Measurements from ENCODE around the gene TMEM164.

TMEM164 gene

DNA sequence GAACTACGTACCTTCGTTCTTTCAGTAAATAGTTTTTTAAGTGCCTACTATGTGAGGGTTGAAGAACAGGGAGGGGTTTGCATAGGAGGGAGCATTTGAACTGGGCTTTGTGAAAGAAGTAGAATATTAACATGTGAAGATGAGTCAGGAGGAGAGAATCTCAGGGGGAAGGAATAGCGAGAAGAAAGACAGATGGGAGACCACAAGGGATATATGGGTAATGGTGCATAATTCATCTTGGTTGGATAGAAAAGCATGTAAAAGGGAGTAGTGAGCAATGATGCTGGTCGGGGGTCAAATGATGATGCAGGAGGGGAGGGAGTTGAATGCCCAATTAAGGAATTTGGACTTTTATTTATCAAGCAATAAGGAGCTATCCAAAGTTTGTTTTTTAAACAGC lies 52.7 kb downstream of the TMEM164 start:
- DNase-seq: no peak
- 92% methylated on average over 4 of the region's 4 CpGs for WGBS (ENCODE audit: insufficient coverage)
- Histone ChIP-seq H3K4me1 (ENCODE audit: control extremely low read depth in 1 of 4, control insufficient read depth in 4 of 4, insufficient read depth in 4 of 4, low read length in 3 of 4) (no peaks in the 10 kb centered on the region), H3K27ac (ENCODE audit: insufficient read depth in 1 of 2, low read depth in 1 of 2, low read length in 2 of 2, poor library complexity in 1 of 2, severe bottlenecking in 2 of 2) (no peak overlapping the region), H3K9me3 (ENCODE audit: control extremely low read depth in 1 of 5, control insufficient read depth in 4 of 5, insufficient read depth in 2 of 5, low read depth in 1 of 5, low read length in 4 of 5) (peaks cover 0 to 1% (median 0%) of the 10 kb centered on the region in 5 experiments), H3K36me3 (ENCODE audit: control insufficient read depth in 4 of 4, insufficient read depth in 4 of 4, low read length in 3 of 4) (peaks cover 0 to 12% (median 8%) of the 10 kb centered on the region in 4 experiments), H3K4me3 (ENCODE audit: control insufficient read depth in 1 of 7, extremely low read depth in 1 of 7, insufficient read depth in 4 of 7, low read depth in 2 of 7, low read length in 6 of 7) (no peak overlapping the region), H3K27me3 (replicated peaks in 2 of 5; ENCODE audit: control insufficient read depth in 4 of 5, insufficient read depth in 5 of 5, low read length in 4 of 5) (no peaks in the 10 kb centered on the region)
- ChIA-PET POLR2A (no interaction called here), CTCF (no interaction called here)

DNA sequence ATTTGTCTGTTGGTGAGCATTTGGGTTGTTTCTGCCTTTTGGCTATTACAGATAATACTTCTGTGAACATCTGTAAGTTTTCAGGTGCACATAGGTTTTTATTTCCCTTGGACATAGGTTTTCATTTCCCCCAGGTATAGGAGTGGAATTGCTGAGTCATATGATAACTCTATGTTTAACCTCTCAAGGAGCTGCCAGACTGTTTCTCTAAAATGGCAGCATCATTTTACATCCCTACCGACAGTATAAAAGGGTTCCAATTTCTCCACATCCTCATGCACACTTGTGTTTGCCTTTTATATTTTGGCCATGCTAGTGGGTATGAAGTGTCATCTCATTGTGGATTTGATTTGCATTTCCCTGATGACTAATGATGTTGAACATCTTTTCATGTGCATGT lies 53.5 kb downstream of the TMEM164 start:
- no CpG with 5 or more reads among the region's 1 CpG for WGBS (ENCODE audit: insufficient coverage)
- H3K4me1 ChIP-seq (ENCODE audit: control extremely low read depth in 1 of 4, control insufficient read depth in 4 of 4, insufficient read depth in 4 of 4, low read length in 3 of 4): no peaks in the 10 kb centered on the region
- H3K27me3 ChIP-seq (replicated peaks in 2 of 5; ENCODE audit: control insufficient read depth in 4 of 5, insufficient read depth in 5 of 5, low read length in 4 of 5): no peaks in the 10 kb centered on the region
- ChIA-PET CTCF (no interaction called here), POLR2A (no interaction called here)
- H3K4me3 ChIP-seq (ENCODE audit: control insufficient read depth in 1 of 7, extremely low read depth in 1 of 7, insufficient read depth in 4 of 7, low read depth in 2 of 7, low read length in 6 of 7): no peak overlapping the region
- DNase-seq: no peak
- H3K36me3 ChIP-seq (ENCODE audit: control insufficient read depth in 4 of 4, insufficient read depth in 4 of 4, low read length in 3 of 4): peaks cover 0 to 15% (median 8%) of the 10 kb centered on the region in 4 experiments
- peaks cover 0 to 1% (median 0%) of the 10 kb centered on the region in 5 experiments for H3K9me3 ChIP-seq (ENCODE audit: control extremely low read depth in 1 of 5, control insufficient read depth in 4 of 5, insufficient read depth in 2 of 5, low read depth in 1 of 5, low read length in 4 of 5)
- no peak overlapping the region for H3K27ac ChIP-seq (ENCODE audit: insufficient read depth in 1 of 2, low read depth in 1 of 2, low read length in 2 of 2, poor library complexity in 1 of 2, severe bottlenecking in 2 of 2)

DNA sequence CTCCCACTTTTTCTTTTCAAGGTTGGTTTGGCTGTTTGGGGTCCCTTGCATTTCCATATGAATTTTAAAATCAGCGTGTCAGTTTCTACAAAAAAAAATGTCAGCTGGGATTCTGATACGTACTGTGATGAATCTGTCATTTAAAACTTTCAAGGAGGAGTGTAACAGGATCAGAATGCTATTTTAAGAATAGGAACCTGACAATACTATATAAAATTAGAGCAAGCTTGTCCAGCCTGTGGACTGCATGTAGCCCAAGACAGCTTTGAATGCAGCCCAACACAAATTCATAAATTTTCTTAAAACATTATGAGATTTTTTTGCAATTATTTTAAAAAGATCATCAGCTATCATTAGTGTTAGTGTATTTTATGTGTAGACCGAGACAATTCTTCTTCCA lies 56.5 kb downstream of the TMEM164 start:
- no peak for DNase-seq
- ChIA-PET CTCF (no interaction called here), POLR2A (no interaction called here)
- peaks cover 0 to 1% (median 0%) of the 10 kb centered on the region in 5 experiments for H3K9me3 ChIP-seq (ENCODE audit: control extremely low read depth in 1 of 5, control insufficient read depth in 4 of 5, insufficient read depth in 2 of 5, low read depth in 1 of 5, low read length in 4 of 5)
- no peak overlapping the region for H3K4me3 ChIP-seq (ENCODE audit: control insufficient read depth in 1 of 7, extremely low read depth in 1 of 7, insufficient read depth in 4 of 7, low read depth in 2 of 7, low read length in 6 of 7)
- 87% methylated on average over 3 of the region's 3 CpGs for WGBS (ENCODE audit: insufficient coverage)
- peaks cover 0 to 7% (median 4%) of the 10 kb centered on the region in 4 experiments for H3K36me3 ChIP-seq (ENCODE audit: control insufficient read depth in 4 of 4, insufficient read depth in 4 of 4, low read length in 3 of 4)
- H3K27me3 ChIP-seq (replicated peaks in 2 of 5; ENCODE audit: control insufficient read depth in 4 of 5, insufficient read depth in 5 of 5, low read length in 4 of 5): no peaks in the 10 kb centered on the region
- H3K27ac ChIP-seq (ENCODE audit: insufficient read depth in 1 of 2, low read depth in 1 of 2, low read length in 2 of 2, poor library complexity in 1 of 2, severe bottlenecking in 2 of 2): no peak overlapping the region
- no peaks in the 10 kb centered on the region for H3K4me1 ChIP-seq (ENCODE audit: control extremely low read depth in 1 of 4, control insufficient read depth in 4 of 4, insufficient read depth in 4 of 4, low read length in 3 of 4)

DNA sequence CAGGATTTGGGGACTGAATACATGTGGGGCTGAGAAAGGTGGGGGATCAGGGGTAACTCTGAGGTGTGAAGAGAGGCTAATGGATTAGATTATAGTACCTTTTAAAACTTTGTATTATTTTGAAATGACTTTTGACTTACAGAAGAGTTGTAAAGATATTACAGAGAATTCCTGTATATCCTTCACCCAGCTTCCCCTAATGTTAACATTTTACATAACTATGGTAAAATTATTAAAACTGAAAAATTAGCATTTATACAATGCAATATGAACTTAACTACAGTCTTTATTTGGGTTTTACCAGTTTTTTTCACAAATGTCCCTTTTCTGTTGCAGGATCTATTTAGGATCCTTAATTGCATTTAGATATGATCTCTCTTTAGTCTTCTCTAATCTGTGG lies 57.4 kb downstream of the TMEM164 start:
- CTCF ChIA-PET: no interaction called here
- Histone ChIP-seq H3K4me1 (ENCODE audit: control extremely low read depth in 1 of 4, control insufficient read depth in 4 of 4, insufficient read depth in 4 of 4, low read length in 3 of 4) (no peaks in the 10 kb centered on the region), H3K27ac (ENCODE audit: insufficient read depth in 1 of 2, low read depth in 1 of 2, low read length in 2 of 2, poor library complexity in 1 of 2, severe bottlenecking in 2 of 2) (no peak overlapping the region), H3K27me3 (replicated peaks in 2 of 5; ENCODE audit: control insufficient read depth in 4 of 5, insufficient read depth in 5 of 5, low read length in 4 of 5) (no peaks in the 10 kb centered on the region), H3K36me3 (ENCODE audit: control insufficient read depth in 4 of 4, insufficient read depth in 4 of 4, low read length in 3 of 4) (peaks cover 0 to 5% (median 2%) of the 10 kb centered on the region in 4 experiments), H3K4me3 (ENCODE audit: control insufficient read depth in 1 of 7, extremely low read depth in 1 of 7, insufficient read depth in 4 of 7, low read depth in 2 of 7, low read length in 6 of 7) (no peak overlapping the region), H3K9me3 (ENCODE audit: control extremely low read depth in 1 of 5, control insufficient read depth in 4 of 5, insufficient read depth in 2 of 5, low read depth in 1 of 5, low read length in 4 of 5) (no peaks in the 10 kb centered on the region)
- no peak for DNase-seq
- POLR2A ChIA-PET: no interaction called here

DNA sequence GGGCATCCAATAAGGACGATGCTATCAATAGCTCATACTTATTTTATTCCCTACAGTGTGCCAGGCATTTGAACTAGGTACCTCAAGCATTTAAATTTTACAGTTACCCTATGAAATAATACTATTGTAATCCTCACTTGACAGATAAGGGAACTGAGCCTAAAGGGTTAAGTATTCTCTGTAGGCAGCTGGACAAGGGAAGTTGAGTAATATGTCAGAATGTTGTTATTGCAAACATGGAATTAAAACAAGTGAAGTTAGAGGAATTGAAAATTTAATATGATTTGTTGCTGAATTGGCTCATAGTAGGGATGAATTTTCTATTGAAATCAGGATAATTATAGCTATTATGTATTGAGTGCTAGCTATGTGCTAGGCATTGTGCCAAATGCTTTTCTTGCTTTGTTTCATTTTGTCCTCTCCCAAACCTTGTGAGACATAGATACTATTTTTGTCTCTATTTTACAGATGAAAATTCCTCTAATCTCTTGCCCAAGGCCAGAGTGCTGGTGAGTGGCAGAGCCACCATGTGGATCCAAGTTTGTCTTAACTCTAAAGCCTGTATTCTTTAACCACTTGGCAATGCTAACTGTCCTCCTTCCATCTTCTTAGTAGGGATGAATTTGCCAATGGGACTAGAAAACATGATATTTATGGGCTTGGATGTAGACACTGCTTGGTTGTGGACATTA lies 58.1 kb downstream of the TMEM164 start:
- DNase-seq: no peak
- CTCF ChIA-PET: interaction anchor here (0.9 kb wide), 1 partner anchor 11 kb away, joined by 4 read pairs; no protein-coding TSS in a partner anchor
- WGBS (ENCODE audit: insufficient coverage): no CpG with 5 or more reads among the region's 1 CpG
- no peaks in the 10 kb centered on the region for H3K9me3 ChIP-seq (ENCODE audit: control extremely low read depth in 1 of 5, control insufficient read depth in 4 of 5, insufficient read depth in 2 of 5, low read depth in 1 of 5, low read length in 4 of 5)
- H3K4me3 ChIP-seq (ENCODE audit: control insufficient read depth in 1 of 7, extremely low read depth in 1 of 7, insufficient read depth in 4 of 7, low read depth in 2 of 7, low read length in 6 of 7): no peak overlapping the region
- H3K27me3 ChIP-seq (replicated peaks in 2 of 5; ENCODE audit: control insufficient read depth in 4 of 5, insufficient read depth in 5 of 5, low read length in 4 of 5): no peaks in the 10 kb centered on the region
- no peaks in the 10 kb centered on the region for H3K4me1 ChIP-seq (ENCODE audit: control extremely low read depth in 1 of 4, control insufficient read depth in 4 of 4, insufficient read depth in 4 of 4, low read length in 3 of 4)
- peaks cover 0 to 4% (median 1%) of the 10 kb centered on the region in 4 experiments for H3K36me3 ChIP-seq (ENCODE audit: control insufficient read depth in 4 of 4, insufficient read depth in 4 of 4, low read length in 3 of 4)
- POLR2A ChIA-PET: interaction anchor here (0.7 kb wide), 1 partner anchor 39 kb away, joined by 4 read pairs; no protein-coding TSS in a partner anchor
- H3K27ac ChIP-seq (ENCODE audit: insufficient read depth in 1 of 2, low read depth in 1 of 2, low read length in 2 of 2, poor library complexity in 1 of 2, severe bottlenecking in 2 of 2): no peak overlapping the region

DNA sequence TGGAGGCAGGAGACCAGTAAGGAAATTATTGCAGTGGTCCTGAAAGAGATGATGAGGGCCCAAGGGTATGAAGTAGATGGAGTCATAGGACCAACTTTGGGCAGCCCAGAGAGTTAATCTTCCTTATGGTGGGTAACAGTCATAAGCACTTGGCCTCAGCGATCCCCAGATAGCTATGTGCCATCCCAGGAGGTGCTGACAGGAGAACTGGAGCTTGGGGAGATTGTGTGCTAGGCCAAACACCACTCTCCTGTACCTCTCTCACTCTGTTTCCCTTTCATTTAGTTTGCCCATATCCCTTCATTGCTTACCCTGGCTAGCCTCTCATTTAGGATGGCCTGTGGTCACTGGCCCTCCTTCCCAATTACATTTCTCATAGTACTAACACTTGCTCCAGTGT lies 60.0 kb downstream of the TMEM164 start:
- no CpG with 5 or more reads among the region's 1 CpG for WGBS (ENCODE audit: insufficient coverage)

DNA sequence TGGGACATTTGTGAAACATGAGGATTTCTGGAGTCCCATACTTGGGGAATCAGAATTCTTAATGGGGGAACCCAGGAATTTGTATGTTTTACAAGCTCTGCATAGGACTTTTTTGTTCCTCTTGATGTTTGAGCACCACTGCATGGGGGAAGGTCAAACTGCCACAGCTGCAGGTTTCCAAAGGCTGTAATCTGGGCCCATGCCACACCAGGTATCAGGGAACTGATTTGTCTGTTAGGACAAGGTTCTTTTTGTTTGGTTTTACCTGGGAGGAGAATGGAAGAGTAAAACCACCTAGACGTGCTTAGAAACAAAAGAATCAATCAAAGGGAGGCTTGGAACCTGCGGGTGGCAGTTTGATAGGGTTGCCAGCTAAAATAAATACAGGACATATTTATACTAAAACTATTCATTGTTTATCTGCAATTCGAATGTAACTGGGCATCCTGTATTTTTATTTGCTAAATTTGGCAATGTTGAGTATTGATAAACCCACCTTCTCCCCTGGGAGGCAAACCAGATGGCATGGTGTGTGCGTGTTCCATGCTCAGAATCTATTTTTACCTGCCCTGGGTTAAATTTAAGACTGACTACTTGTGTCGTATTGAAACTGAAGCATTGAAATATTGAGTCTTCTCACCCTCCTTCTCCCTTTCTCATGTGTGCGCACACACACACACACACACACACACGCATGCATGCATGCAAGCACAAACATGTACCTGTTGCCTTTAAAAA lies 63.7 kb downstream of the TMEM164 start:
- peaks cover 0 to 2% (median 0%) of the 10 kb centered on the region in 4 experiments for H3K36me3 ChIP-seq (ENCODE audit: control insufficient read depth in 4 of 4, insufficient read depth in 4 of 4, low read length in 3 of 4)
- DNase-seq: no peak
- H3K27me3 ChIP-seq (replicated peaks in 2 of 5; ENCODE audit: control insufficient read depth in 4 of 5, insufficient read depth in 5 of 5, low read length in 4 of 5): no peaks in the 10 kb centered on the region
- H3K4me3 ChIP-seq (ENCODE audit: control insufficient read depth in 1 of 7, extremely low read depth in 1 of 7, insufficient read depth in 4 of 7, low read depth in 2 of 7, low read length in 6 of 7): no peak overlapping the region
- no CpG with 5 or more reads among the region's 7 CpGs for WGBS (ENCODE audit: insufficient coverage)
- POLR2A ChIA-PET: no interaction called here
- H3K9me3 ChIP-seq (ENCODE audit: control extremely low read depth in 1 of 5, control insufficient read depth in 4 of 5, insufficient read depth in 2 of 5, low read depth in 1 of 5, low read length in 4 of 5): no peaks in the 10 kb centered on the region
- no peak overlapping the region for H3K27ac ChIP-seq (ENCODE audit: insufficient read depth in 1 of 2, low read depth in 1 of 2, low read length in 2 of 2, poor library complexity in 1 of 2, severe bottlenecking in 2 of 2)
- CTCF ChIA-PET: no interaction called here
- H3K4me1 ChIP-seq (ENCODE audit: control extremely low read depth in 1 of 4, control insufficient read depth in 4 of 4, insufficient read depth in 4 of 4, low read length in 3 of 4): no peaks in the 10 kb centered on the region

More for the DNA sequence above, 60.0 kb downstream of the TMEM164 start:
- Histone ChIP-seq H3K27ac (ENCODE audit: insufficient read depth in 1 of 2, low read depth in 1 of 2, low read length in 2 of 2, poor library complexity in 1 of 2, severe bottlenecking in 2 of 2) (no peak overlapping the region), H3K36me3 (ENCODE audit: control insufficient read depth in 4 of 4, insufficient read depth in 4 of 4, low read length in 3 of 4) (peaks cover 0 to 4% (median 1%) of the 10 kb centered on the region in 4 experiments), H3K4me3 (ENCODE audit: control insufficient read depth in 1 of 7, extremely low read depth in 1 of 7, insufficient read depth in 4 of 7, low read depth in 2 of 7, low read length in 6 of 7) (no peak overlapping the region), H3K9me3 (ENCODE audit: control extremely low read depth in 1 of 5, control insufficient read depth in 4 of 5, insufficient read depth in 2 of 5, low read depth in 1 of 5, low read length in 4 of 5) (no peaks in the 10 kb centered on the region), H3K27me3 (replicated peaks in 2 of 5; ENCODE audit: control insufficient read depth in 4 of 5, insufficient read depth in 5 of 5, low read length in 4 of 5) (no peaks in the 10 kb centered on the region), H3K4me1 (ENCODE audit: control extremely low read depth in 1 of 4, control insufficient read depth in 4 of 4, insufficient read depth in 4 of 4, low read length in 3 of 4) (no peaks in the 10 kb centered on the region)
- DNase-seq: no peak
- ChIA-PET POLR2A (no interaction called here), CTCF (no interaction called here)
